OCI-LY3 (cell line): ENCODE measurements around the gene PHF19.

ENCODE experiments used
- H2AFZ ChIP-seq: fragments of 200-600, 300-600 bp; shearing (Covaris generic); 2 replicates; pipeline ENCODE4 v1.6.0; 2014; ENCODE audit warnings: antibody characterized with exemption, low read depth, low read length
- H3K27ac ChIP-seq: fragments of 200-600, 300-600 bp; sonication (generic); 2 replicates; pipeline ENCODE4 v1.5.1; 2014; ENCODE audit warnings: mild to moderate bottlenecking, low read length, moderate library complexity, mixed read lengths
- H3K27me3 ChIP-seq: fragments of 200-600, 300-600 bp; sonication (generic); 2 replicates; pipeline ENCODE4 v1.6.1; 2014; ENCODE audit warnings: low read depth, low read length, mixed read lengths
- H3K36me3 ChIP-seq: fragments of 200-600, 300-600 bp; sonication (generic); replicated peaks from 2 replicates; pipeline ENCODE3; 2014; ENCODE audit warnings: low read depth, low read length, mixed read lengths
- H3K4me1 ChIP-seq: fragments of 300-600, 200-600 bp; sonication (generic); 2 replicates; pipeline ENCODE4 v1.6.1; 2014; ENCODE audit warnings: low read length, mixed read lengths
- H3K4me2 ChIP-seq: fragments of 200-600, 300-600 bp; sonication (generic); 2 replicates; pipeline ENCODE4 v1.6.1; 2014; ENCODE audit warnings: low read length, mixed read lengths
- H3K4me3 ChIP-seq: fragments of 300-600, 200-600 bp; sonication (generic); 2 replicates; pipeline ENCODE4 v1.5.1; 2014; ENCODE audit warnings: antibody characterized with exemption, mild to moderate bottlenecking, low read length, moderate library complexity
- H3K79me2 ChIP-seq: fragments of 300-600, 200-600 bp; shearing (Covaris generic); 2 replicates; pipeline ENCODE4 v1.6.1; 2014; ENCODE audit warnings: mild to moderate bottlenecking, low read length, mixed read lengths
- H3K9ac ChIP-seq: fragments of 300-600, 200-600 bp; shearing (Covaris generic); 2 replicates; pipeline ENCODE4 v1.6.0; 2014; ENCODE audit warnings: mild to moderate bottlenecking, low read length, moderate library complexity
- H3K9me3 ChIP-seq: fragments of 200-600, 300-600 bp; shearing (Covaris generic); 2 replicates; pipeline ENCODE4 v1.6.1; 2014; ENCODE audit warnings: low read length, mixed read lengths; ENCODE audit not compliant: insufficient read depth
- H4K20me1 ChIP-seq: fragments of 200-600, 300-600 bp; sonication (generic); 2 replicates; pipeline ENCODE4 v1.6.1; 2016; ENCODE audit warnings: low read length, mixed read lengths; ENCODE audit not compliant: insufficient read depth
- CTCF ChIP-seq: fragments of 200-600, 300-600 bp; sonication (generic); IDR thresholded peaks from 2 replicates; pipeline ENCODE4 v1.5.1; 2014; ENCODE audit warnings: antibody characterized with exemption, low read length, low read depth
- EZH2phosphoT487 ChIP-seq: fragments of 200-600 bp; shearing (Covaris generic); IDR thresholded peaks from 2 replicates; pipeline ENCODE4 v1.6.1; 2018; ENCODE audit warnings: antibody characterized with exemption, mixed run types, low read depth

Gene PHF19

GRCh38 chr9:120856700-120857099, 20.3 kb downstream of the PHF19 start:
- Histone ChIP-seq H3K36me3 (peaks cover 66% of the 10 kb centered on the region), H4K20me1 (no peaks in the 10 kb centered on the region), H3K4me1 (no peaks in the 10 kb centered on the region)

GRCh38 chr9:120855827-120856670, 20.9 kb downstream of the PHF19 start:
- no peak overlapping the region for H3K9ac ChIP-seq
- H3K27me3 ChIP-seq = no peaks in the 10 kb centered on the region
- H2AFZ ChIP-seq = no peak overlapping the region
- no peaks in the 10 kb centered on the region for H3K9me3 ChIP-seq
- H3K4me1 ChIP-seq = no peaks in the 10 kb centered on the region
- peaks cover 68% of the 10 kb centered on the region for H3K36me3 ChIP-seq
- H4K20me1 ChIP-seq = no peaks in the 10 kb centered on the region
- H3K27ac ChIP-seq = no peak overlapping the region
- no peak overlapping the region for H3K4me2 ChIP-seq
- H3K79me2 ChIP-seq = no peaks in the 10 kb centered on the region
- H3K4me3 ChIP-seq = no peak overlapping the region
- TF ChIP-seq CTCF (no peak), EZH2phosphoT487 (no peak)

More at GRCh38 chr9:120856700-120857099, 20.3 kb downstream of the PHF19 start:
- Histone ChIP-seq H3K4me2 (no peak overlapping the region), H3K4me3 (no peak overlapping the region), H3K79me2 (no peaks in the 10 kb centered on the region), H3K9ac (no peak overlapping the region), H2AFZ (no peak overlapping the region), H3K27me3 (no peaks in the 10 kb centered on the region), H3K27ac (no peak overlapping the region), H3K9me3 (no peaks in the 10 kb centered on the region)
- no peak for TF ChIP-seq EZH2phosphoT487
- no peak for TF ChIP-seq CTCF

- H3K4me1 ChIP-seq = no peaks in the 10 kb centered on the region
- H3K4me2 ChIP-seq = no peak overlapping the region
- no peaks in the 10 kb centered on the region for H3K9me3 ChIP-seq
- no peaks in the 10 kb centered on the region for H4K20me1 ChIP-seq
- H3K27ac ChIP-seq = no peak overlapping the region
- H3K36me3 ChIP-seq = peaks cover 62% of the 10 kb centered on the region
- H3K9ac ChIP-seq = no peak overlapping the region
- no peaks in the 10 kb centered on the region for H3K27me3 ChIP-seq
- H2AFZ ChIP-seq = no peak overlapping the region
- TF ChIP-seq CTCF (no peak), EZH2phosphoT487 (no peak)
- H3K4me3 ChIP-seq = no peak overlapping the region
- H3K79me2 ChIP-seq = no peaks in the 10 kb centered on the region
Measured at GRCh38 chr9:120854596-120855327, 22.2 kb downstream of the PHF19 start.

- TF ChIP-seq EZH2phosphoT487 (no peak), CTCF (no peak)
- no peak overlapping the region for H3K9ac ChIP-seq
- no peaks in the 10 kb centered on the region for H3K27me3 ChIP-seq
- H3K4me3 ChIP-seq = no peak overlapping the region
- H3K36me3 ChIP-seq = peaks cover 67% of the 10 kb centered on the region
- H2AFZ ChIP-seq = no peak overlapping the region
- no peak overlapping the region for H3K27ac ChIP-seq
- H3K4me2 ChIP-seq = no peak overlapping the region
- no peaks in the 10 kb centered on the region for H3K9me3 ChIP-seq
- H3K4me1 ChIP-seq = no peaks in the 10 kb centered on the region
- H3K79me2 ChIP-seq = no peaks in the 10 kb centered on the region
- no peaks in the 10 kb centered on the region for H4K20me1 ChIP-seq
Measured at GRCh38 chr9:120853198-120853597, 23.8 kb downstream of the PHF19 start.
